HepG2 (cell line): Measurements from ENCODE around the gene HERC4.

Experiments
- CREB1 ChIP-seq, 2 experiments: fragments of 450-650 bp in 1 of 2; IDR thresholded peaks; 2 replicates each; pipeline ENCODE4 v1.6.1; 2016 to 2017; ENCODE audit warnings: control low read depth in 1 of 2, mild to moderate bottlenecking in 1 of 2, missing compliant biosample characterization in 1 of 2, missing genetic modification characterization in 1 of 2
- THAP7 ChIP-seq: sonication (generic); formaldehyde crosslinking; IDR thresholded peaks from 2 replicates; pipeline ENCODE4 v1.8.1; 2023; ENCODE audit warnings: mild to moderate bottlenecking, missing genetic modification reagents
- ZBTB7A ChIP-seq: sonication (generic); formaldehyde crosslinking; IDR thresholded peaks from 2 replicates; pipeline ENCODE4 v1.8.0; 2022; ENCODE audit warnings: mild to moderate bottlenecking, missing genetic modification reagents
- ZNF747 ChIP-seq: sonication (generic); formaldehyde crosslinking; IDR thresholded peaks from 2 replicates; pipeline ENCODE4 v1.8.1; 2023; ENCODE audit warnings: missing genetic modification reagents, mild to moderate bottlenecking, borderline replicate concordance

GRCh38 chr10:67959839-67960476, 115.1 kb downstream of the HERC4 start:
- TF ChIP-seq THAP7 (CRISPR knock-in tag) (no peak), ZNF747 (CRISPR knock-in tag) (no peak), ZBTB7A (CRISPR knock-in tag) (no peak), CREB1 (IDR thresholded peaks at IDR 0.05) (no peak), CREB1 (CRISPR knock-in tag; IDR thresholded peaks at IDR 0.05) (no peak)
